Measurements from ENCODE around the gene ZNF474.

The ZNF474 gene

GRCh38 chr5:122126756-122127321 lies 2.5 kb upstream of the ZNF474 start:
- H3K27ac ChIP-seq (ENCODE audit: extremely low read depth, low read depth, low read length) = no peak overlapping the region
- H3K9me3 ChIP-seq (ENCODE audit: control insufficient read depth, insufficient read depth, low read depth, low read length) = no peaks in the 10 kb centered on the region
- H3K4me3 ChIP-seq (ENCODE audit: low read depth, low read length) = no peak overlapping the region
- H3K36me3 ChIP-seq (ENCODE audit: control insufficient read depth in 2 of 2, insufficient read depth in 1 of 2, low read length in 2 of 2) = no peaks in the 10 kb centered on the region
- H3K4me1 ChIP-seq (ENCODE audit: control insufficient read depth, insufficient read depth, low read length) = peaks cover 2% of the 10 kb centered on the region; the same call in 1 of the 2 replicates
- ChIA-PET POLR2A (no interaction called here), CTCF (interaction anchor here (1.1 to 1.4 kb wide), 2 partner anchors 25 to 30 kb away, joined by 6 read pairs; no protein-coding TSS in a partner anchor)
- TF ChIP-seq, protein P1, sequence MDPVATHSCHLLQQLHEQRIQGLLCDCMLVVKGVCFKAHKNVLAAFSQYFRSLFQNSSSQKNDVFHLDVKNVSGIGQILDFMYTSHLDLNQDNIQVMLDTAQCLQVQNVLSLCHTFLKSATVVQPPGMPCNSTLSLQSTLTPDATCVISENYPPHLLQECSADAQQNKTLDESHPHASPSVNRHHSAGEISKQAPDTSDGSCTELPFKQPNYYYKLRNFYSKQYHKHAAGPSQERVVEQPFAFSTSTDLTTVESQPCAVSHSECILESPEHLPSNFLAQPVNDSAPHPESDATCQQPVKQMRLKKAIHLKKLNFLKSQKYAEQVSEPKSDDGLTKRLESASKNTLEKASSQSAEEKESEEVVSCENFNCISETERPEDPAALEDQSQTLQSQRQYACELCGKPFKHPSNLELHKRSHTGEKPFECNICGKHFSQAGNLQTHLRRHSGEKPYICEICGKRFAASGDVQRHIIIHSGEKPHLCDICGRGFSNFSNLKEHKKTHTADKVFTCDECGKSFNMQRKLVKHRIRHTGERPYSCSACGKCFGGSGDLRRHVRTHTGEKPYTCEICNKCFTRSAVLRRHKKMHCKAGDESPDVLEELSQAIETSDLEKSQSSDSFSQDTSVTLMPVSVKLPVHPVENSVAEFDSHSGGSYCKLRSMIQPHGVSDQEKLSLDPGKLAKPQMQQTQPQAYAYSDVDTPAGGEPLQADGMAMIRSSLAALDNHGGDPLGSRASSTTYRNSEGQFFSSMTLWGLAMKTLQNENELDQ (tag by site-specific recombination; IDR thresholded peaks at IDR 0.05; ENCODE audit: low read depth) = no peak
- TF ChIP-seq ZSCAN4 (tag by site-specific recombination; IDR thresholded peaks at IDR 0.05) (no peak), ZNF518A (tag by site-specific recombination; conservative IDR thresholded peaks at IDR 0.05; ENCODE audit: low read depth) (no peak), ZNF670 (tag by site-specific recombination; IDR thresholded peaks at IDR 0.05; ENCODE audit: low read depth) (no peak), ZNF529 (tag by site-specific recombination; IDR thresholded peaks at IDR 0.05; ENCODE audit: insufficient replicate concordance) (no peak), BCL11B (tag by site-specific recombination; IDR thresholded peaks at IDR 0.05; ENCODE audit: low read depth) (no peak), ZNF701 (tag by site-specific recombination; IDR thresholded peaks at IDR 0.05) (no peak), ZNF211 (tag by site-specific recombination; IDR thresholded peaks at IDR 0.05; ENCODE audit: low read depth) (no peak), ZNF639 (tag by site-specific recombination; IDR thresholded peaks at IDR 0.05) (no peak), KLF10 (tag by site-specific recombination; IDR thresholded peaks at IDR 0.05) (no peak), ZNF394 (tag by site-specific recombination; IDR thresholded peaks at IDR 0.05; ENCODE audit: borderline replicate concordance) (no peak), ZNF596 (tag by site-specific recombination; IDR thresholded peaks at IDR 0.05) (no peak), ZNF132 (tag by site-specific recombination; IDR thresholded peaks at IDR 0.05; ENCODE audit: borderline replicate concordance) (no peak), ZNF416 (tag by site-specific recombination; IDR thresholded peaks at IDR 0.05) (no peak), ZNF2 (tag by site-specific recombination; IDR thresholded peaks at IDR 0.05) (no peak), ZNF140 (tag by site-specific recombination; IDR thresholded peaks at IDR 0.05) (no peak), ZNF311 (tag by site-specific recombination; IDR thresholded peaks at IDR 0.05; ENCODE audit: borderline replicate concordance) (no peak)

Data from HEK293 (cell line).